Testis (tissue), 3 donors: ENCODE measurements around the gene TERT. TPM values are rescaled to one million over a fixed set of nuclear protein-coding genes. Genes with fewer than 3 reads are reported as not detected.
A peak's percentile ranks its signal among the peaks of the same experiment; 100 is the strongest.
"Not testable (repeated sequence)": the region's sequence is repeated elsewhere in the genome, so short reads cannot be mapped to it uniquely, and the experiment has no call there.

ENCODE experiments used
- DNase-seq: peaks from one replicate; pipeline ENCODE4 v3.0.0-alpha.2; 2019
- H3K27ac ChIP-seq, 2 donors: fragments of 200-600 bp; sonication (generic); one replicate each; pipeline ENCODE4 v1.5.1; 2019
- H3K27me3 ChIP-seq: fragments of 200-600 bp; sonication (generic); one replicate; pipeline ENCODE4 v1.5.1; 2019
- H3K36me3 ChIP-seq: fragments of 200-600 bp; sonication (generic); one replicate; pipeline ENCODE4 v1.5.1; 2017; ENCODE audit warnings: low read depth; ENCODE audit errors: missing control alignments
- H3K4me1 ChIP-seq: fragments of 200-600 bp; sonication (generic); one replicate; pipeline ENCODE4 v1.5.1; 2019
- H3K4me3 ChIP-seq, 2 donors: fragments of 200-600 bp; sonication (generic); one replicate each; pipeline ENCODE4 v1.5.1; 2017 to 2019
- H3K9me3 ChIP-seq: fragments of 200-600 bp; sonication (generic); one replicate; pipeline ENCODE4 v1.5.1; 2017
- POLR2A ChIP-seq: fragments of 450-650 bp; IDR thresholded peaks from one replicate; pipeline ENCODE4 v1.6.1; 2017; ENCODE audit warnings: antibody characterized with exemption, mild to moderate bottlenecking, moderate library complexity
- WGBS, 2 donors: methylation state at CpG; one replicate each; pipeline ENCODE4 v1.1.5; 2018; 5-methylcytosine and 5-hydroxymethylcytosine counted together
- intact Hi-C: fragments of 100-400 bp; cut with DNase I; formaldehyde crosslinking; loops from one replicate; pipeline ENCODE4 v1.15.1; 2023; ENCODE audit warnings: low total_unique reads
- polyA plus RNA-seq: library from polyadenylated mRNA; stranded (reverse); fragments of 350-450 nt; fragmentation: Illumina TruSeq; extraction: RNeasy Lipid Tissue Mini Kit (QIAGEN cat#74804); gene quantifications from one replicate; pipeline ENCODE4 v1.2.3, GENCODE V29; 2014; ENCODE audit warnings: low read depth, low replicate concordance; ENCODE audit not compliant: insufficient read depth
- total RNA-seq, 2 donors: library from RNA; depleted of rRNA; stranded (reverse); fragments of >200 nt; gene quantifications; one replicate each; pipeline ENCODE4 v1.2.3, GENCODE V29; 2016
- TF ChIP-seq, protein P1 (sequence below), 3 experiments: fragments of 450-650 bp in 2 of 3; fragments of 200-600 bp in 1 of 3; sonication (generic) in 1 of 3; IDR thresholded peaks; one replicate each; pipeline ENCODE4 v1.5.1; 2016 to 2019; ENCODE audit warnings: antibody characterized with exemption in 3 of 3, mild to moderate bottlenecking in 2 of 3, moderate library complexity in 1 of 3

Gene TERT
- total and polyA plus RNA-seq, 3 donors from 2014 or later: 2.1 to 5.5 (median 4.4) TPM

DNA sequence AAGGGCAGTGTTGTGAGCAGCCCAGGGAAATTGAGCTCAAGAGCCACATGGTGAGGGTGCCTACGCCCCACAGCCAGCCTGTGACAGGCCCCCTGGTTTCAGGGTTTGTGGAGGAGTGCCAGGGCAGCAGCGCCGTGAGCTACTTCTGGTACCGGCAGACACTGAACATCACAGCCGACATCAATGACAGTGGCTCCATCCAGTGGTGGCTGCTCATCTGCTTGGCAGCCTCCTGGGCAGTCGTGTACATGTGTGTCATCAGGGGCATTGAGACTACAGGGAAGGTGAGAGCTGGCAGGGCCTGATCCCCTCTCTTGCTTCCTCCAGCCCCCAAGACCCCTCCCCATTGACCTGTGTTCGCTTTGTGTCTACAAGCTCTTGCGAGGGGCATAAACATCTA is 59.5 kb downstream of the TERT start:
- no peak overlapping the region for H3K4me3 ChIP-seq
- peak; percentile 27 for DNase-seq
- no peaks in the 10 kb centered on the region for H3K36me3 ChIP-seq
- no peaks in the 10 kb centered on the region for H3K27me3 ChIP-seq
- no peak for TF ChIP-seq POLR2A
- TF ChIP-seq, protein P1, sequence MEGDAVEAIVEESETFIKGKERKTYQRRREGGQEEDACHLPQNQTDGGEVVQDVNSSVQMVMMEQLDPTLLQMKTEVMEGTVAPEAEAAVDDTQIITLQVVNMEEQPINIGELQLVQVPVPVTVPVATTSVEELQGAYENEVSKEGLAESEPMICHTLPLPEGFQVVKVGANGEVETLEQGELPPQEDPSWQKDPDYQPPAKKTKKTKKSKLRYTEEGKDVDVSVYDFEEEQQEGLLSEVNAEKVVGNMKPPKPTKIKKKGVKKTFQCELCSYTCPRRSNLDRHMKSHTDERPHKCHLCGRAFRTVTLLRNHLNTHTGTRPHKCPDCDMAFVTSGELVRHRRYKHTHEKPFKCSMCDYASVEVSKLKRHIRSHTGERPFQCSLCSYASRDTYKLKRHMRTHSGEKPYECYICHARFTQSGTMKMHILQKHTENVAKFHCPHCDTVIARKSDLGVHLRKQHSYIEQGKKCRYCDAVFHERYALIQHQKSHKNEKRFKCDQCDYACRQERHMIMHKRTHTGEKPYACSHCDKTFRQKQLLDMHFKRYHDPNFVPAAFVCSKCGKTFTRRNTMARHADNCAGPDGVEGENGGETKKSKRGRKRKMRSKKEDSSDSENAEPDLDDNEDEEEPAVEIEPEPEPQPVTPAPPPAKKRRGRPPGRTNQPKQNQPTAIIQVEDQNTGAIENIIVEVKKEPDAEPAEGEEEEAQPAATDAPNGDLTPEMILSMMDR (IDR thresholded peaks at IDR 0.05): no peak
- no peaks in the 10 kb centered on the region for H3K9me3 ChIP-seq
- H3K27ac ChIP-seq: no peak overlapping the region
- 86 to 93% methylated on average over 6 to 7 of the region's 8 CpGs for WGBS, 2 donors
- intact Hi-C loops: no loop called here
- H3K4me1 ChIP-seq: no peaks in the 10 kb centered on the region

DNA sequence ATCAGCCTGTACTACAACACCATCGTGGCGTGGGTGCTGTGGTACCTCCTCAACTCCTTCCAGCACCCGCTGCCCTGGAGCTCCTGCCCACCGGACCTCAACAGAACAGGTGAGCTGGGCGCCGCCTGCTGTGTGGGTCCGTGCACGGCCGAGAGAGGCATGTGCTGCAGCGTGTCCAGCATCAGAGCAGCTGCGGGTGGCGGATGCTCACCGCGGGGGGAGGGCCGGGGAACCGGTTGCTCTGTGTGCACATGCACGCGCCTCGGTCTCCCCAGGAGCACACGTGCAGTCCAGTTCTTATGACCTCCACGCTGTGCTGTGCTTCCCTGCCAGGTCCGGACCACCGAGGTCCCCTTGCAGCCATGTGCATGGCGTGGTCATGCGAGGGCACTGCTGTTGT is 62.1 kb downstream of the TERT start:
- no peaks in the 10 kb centered on the region for H3K27me3 ChIP-seq
- no peak for DNase-seq
- no peak overlapping the region for H3K27ac ChIP-seq
- TF ChIP-seq, protein P1 (IDR thresholded peaks at IDR 0.05): no peak
- no peak for TF ChIP-seq POLR2A
- intact Hi-C loops: no loop called here
- H3K4me1 ChIP-seq: no peaks in the 10 kb centered on the region
- no peaks in the 10 kb centered on the region for H3K9me3 ChIP-seq
- no peaks in the 10 kb centered on the region for H3K36me3 ChIP-seq
- no peak overlapping the region for H3K4me3 ChIP-seq
- 93% methylated on average over 22 of the region's 25 CpGs; no CpG with 5 or more reads in 1 of the 2 donors for WGBS, 2 donors

DNA sequence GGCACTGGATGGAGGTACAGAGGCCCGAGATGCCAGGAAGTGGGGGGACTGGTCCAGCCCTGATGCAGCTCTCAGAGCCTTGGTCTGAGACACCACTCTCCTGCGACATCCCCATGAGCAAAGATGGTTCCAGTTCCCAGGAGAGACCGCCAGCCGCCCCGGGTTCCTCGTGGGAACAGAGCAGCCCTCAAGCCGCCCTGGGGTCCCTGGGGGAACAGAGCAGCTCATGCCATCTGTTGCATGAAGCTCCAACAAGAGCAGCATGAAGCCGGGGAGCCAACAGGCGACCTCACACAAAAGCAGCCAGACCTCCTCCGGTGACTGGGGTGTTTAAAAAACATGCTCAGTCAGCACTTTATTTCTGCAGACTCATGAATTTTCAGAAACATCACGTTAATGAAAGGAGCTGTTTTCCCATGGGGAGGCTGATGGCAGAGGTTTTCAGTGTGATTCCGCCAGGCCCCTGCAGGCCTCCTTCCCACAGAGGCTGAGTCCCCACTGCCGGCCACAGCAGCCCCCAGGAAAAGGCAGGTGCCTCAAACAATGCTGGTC is 63.4 kb downstream of the TERT start:
- Histone ChIP-seq H3K27me3 (no peaks in the 10 kb centered on the region), H3K9me3 (no peaks in the 10 kb centered on the region), H3K4me3 (no peak overlapping the region), H3K4me1 (no peaks in the 10 kb centered on the region), H3K27ac (no peak overlapping the region), H3K36me3 (no peaks in the 10 kb centered on the region)
- 62 to 63% methylated on average over 11 to 13 of the region's 13 CpGs for WGBS, 2 donors
- DNase-seq: no peak
- no peak for TF ChIP-seq POLR2A
- TF ChIP-seq, protein P1 (IDR thresholded peaks at IDR 0.05): no peak
- intact Hi-C loops: no loop called here

GRCh38 chr5:1230551-1230950 is 64.3 kb downstream of the TERT start:
- no peak for TF ChIP-seq POLR2A
- TF ChIP-seq, protein P1 (IDR thresholded peaks at IDR 0.05): no peak
- 88 to 94% methylated on average over 12 to 17 of the region's 17 CpGs for WGBS, 2 donors
- DNase-seq: no peak
- Histone ChIP-seq H3K27ac (no peak overlapping the region), H3K4me3 (no peak overlapping the region), H3K9me3 (no peaks in the 10 kb centered on the region), H3K36me3 (no peaks in the 10 kb centered on the region), H3K4me1 (no peaks in the 10 kb centered on the region), H3K27me3 (no peaks in the 10 kb centered on the region)
- intact Hi-C loops: no loop called here

- no peaks in the 10 kb centered on the region for H3K4me1 ChIP-seq
- TF ChIP-seq POLR2A: no peak
- TF ChIP-seq, protein P1 (IDR thresholded peaks at IDR 0.05): no peak
- H3K27me3 ChIP-seq: no peaks in the 10 kb centered on the region
- 41 to 44% methylated on average over 7 of the region's 7 CpGs for WGBS, 2 donors
- no peak overlapping the region for H3K27ac ChIP-seq
- DNase-seq: no peak
- no peak overlapping the region for H3K4me3 ChIP-seq
- no peaks in the 10 kb centered on the region for H3K9me3 ChIP-seq
- H3K36me3 ChIP-seq: no peaks in the 10 kb centered on the region
- intact Hi-C loops: no loop called here
Observed at GRCh38 chr5:1229822-1230221, 65.0 kb downstream of the TERT start.

DNA sequence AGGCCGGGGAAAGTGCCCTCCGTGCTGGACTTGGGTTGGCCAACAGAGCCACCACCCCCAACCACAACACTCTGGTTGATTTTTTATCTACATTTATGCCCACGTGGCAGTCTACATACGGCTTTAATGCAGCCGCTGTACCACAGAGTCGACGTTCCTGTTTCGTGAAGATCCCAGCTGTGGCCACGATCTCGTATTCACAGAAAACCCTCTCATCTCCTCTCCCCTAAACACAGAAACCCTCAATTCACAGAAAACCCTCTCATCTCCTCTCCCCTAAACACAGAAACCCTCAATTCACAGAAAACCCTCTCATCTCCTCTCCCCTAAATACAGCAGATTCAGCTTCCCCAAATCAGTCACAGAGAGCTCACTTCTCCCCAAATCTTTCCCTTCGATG is 65.8 kb downstream of the TERT start:
- DNase-seq, H3K36me3 ChIP-seq, H3K27ac ChIP-seq, intact Hi-C loops, H3K4me3 ChIP-seq, H3K9me3 ChIP-seq, H3K4me1 ChIP-seq, H3K27me3 ChIP-seq: not testable (repeated sequence)
- WGBS, 2 donors: 86% methylated on average over 11 of the region's 11 CpGs
